HG03066 (cell line): Measurements from ENCODE around the gene CPTP.
A peak's percentile ranks its signal among the peaks of the same experiment; 100 is the strongest.
"Not testable (repeated sequence)": the region's sequence is repeated elsewhere in the genome, so short reads cannot be mapped to it uniquely, and the experiment has no call there.

Experiments used
- ATAC-seq: cut with Tn5 transposase; IDR thresholded peaks from one replicate; pipeline ENCODE4 v1.9.1; 2021; ENCODE audit warnings: low read depth; ENCODE audit not compliant: unreplicated experiment

Gene CPTP

DNA sequence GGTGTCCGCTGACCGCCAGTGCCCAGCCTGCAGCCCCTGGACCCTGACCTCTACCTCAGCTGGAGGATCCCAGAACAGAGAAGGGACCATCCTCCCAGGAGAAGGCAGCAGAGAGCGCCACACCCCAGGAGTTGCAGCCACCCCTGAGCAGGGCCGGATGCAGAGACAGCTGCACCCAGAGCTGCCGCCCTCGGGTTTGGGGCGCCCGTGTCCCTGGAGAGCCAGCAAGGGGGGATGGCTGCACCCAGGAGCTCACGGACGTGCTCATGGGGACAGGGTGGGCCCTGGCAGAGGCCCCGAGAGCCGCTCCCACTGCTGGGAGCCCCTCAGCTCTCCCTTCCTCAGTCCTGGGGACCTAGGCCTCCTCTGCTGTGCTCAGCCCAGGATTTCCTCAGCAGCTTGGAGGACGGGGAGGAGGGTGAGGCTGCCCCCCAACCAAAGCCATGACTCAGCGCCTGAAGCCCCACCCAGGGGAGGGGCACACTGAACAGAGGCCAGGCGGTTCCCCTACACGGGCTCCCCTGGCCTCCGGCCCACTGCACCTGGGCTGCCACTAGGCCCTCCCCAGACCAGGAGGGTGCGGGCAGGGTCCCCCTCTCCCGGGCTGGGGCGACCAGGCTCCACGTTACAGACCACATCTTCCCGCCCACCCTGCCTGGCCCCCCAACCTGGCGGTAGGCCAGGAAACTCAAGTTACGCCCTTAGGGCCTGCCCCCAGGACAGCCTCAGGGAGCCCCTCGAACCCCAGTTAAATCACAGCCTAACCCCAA, 19.1 kb upstream of the CPTP start:
- no peak for ATAC-seq

DNA sequence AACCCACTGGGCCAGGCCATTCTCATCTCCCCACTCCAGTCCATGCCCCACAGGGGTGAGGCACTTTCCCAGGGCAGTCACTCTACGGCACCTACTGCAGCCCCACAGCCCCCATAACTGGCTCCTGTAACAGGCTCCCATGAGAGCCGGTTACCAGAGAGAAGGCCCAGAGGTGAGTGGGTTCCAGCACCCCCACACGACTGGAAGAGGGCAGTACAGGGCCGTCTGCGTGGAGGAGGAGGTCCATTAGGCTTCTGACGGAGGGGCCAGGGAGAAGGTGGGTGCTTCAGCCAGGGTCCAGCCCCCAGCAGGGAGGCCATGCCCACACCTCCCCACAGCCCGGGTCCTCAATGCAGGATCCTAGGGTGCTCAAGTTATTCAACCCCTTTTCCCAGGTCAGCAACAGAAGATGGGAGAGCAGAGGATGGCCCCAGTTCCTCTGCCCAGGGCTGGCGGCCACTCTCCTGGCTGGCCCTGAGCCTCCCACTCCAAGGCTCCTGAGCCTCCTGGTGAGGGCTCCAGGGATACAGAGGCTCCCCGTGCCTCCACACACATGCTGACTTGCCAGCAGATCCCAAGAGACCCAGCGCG, 18.4 kb upstream of the CPTP start:
- ATAC-seq: no peak

DNA sequence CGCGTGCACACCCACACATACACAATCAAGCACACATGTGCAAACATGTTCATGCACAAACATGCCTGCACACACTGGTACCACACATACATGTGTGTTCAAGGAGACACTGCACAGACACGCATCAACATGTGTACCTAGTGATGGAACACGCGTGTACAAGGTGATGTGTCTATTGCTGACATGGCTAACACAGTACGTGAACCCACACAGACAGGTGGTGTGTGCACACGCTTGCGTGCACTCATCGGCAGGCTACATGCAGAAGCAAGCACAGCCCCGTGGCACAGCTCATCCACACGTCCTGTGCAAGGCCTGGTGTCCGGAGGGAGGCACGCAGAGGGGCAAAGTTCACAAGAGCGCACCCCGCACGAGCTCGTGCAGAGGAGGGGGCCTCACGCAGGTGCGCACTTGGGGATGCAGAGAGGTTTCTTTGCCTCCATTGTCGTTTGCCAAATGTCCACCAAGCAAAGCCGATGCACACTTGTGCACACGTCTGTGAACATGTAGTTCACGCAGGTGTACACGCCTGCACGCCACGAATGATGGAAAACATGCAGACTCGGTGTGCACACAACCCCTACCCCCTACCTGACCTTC, 17.8 kb upstream of the CPTP start:
- no peak for ATAC-seq

DNA sequence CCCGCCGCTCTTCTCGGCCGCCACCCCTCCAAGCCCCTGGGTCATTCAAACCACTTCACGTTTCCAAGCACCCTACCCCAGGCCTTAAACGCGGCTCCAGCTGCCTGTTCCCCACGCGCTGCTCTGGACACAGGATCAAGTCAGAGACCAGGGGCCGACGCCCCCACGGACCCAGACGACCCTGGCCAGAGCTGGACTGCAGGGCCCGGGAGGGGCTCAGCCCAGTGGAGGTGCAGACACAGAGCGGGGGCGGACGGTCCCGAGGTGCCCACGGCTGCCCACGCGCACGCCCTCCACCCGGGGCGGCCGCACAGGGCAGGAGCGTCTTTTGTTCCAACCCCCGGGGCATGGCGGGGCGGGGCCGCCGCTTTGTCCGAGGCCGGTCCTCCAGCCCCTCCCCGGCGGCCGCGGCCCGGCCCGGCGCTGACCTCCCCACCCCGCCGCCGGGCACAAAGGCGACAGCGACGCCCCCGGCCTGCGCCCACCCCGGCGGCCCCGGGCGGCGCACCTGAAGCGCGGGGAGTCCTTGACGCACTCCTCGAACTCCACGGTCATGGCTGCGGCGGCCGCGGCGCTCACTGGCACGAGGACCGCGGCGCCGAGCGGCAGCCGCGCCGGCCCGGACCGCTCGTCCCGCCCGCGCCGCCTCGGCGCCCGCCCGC, 17.2 kb upstream of the CPTP start:
- ATAC-seq: peak; percentile 2

DNA sequence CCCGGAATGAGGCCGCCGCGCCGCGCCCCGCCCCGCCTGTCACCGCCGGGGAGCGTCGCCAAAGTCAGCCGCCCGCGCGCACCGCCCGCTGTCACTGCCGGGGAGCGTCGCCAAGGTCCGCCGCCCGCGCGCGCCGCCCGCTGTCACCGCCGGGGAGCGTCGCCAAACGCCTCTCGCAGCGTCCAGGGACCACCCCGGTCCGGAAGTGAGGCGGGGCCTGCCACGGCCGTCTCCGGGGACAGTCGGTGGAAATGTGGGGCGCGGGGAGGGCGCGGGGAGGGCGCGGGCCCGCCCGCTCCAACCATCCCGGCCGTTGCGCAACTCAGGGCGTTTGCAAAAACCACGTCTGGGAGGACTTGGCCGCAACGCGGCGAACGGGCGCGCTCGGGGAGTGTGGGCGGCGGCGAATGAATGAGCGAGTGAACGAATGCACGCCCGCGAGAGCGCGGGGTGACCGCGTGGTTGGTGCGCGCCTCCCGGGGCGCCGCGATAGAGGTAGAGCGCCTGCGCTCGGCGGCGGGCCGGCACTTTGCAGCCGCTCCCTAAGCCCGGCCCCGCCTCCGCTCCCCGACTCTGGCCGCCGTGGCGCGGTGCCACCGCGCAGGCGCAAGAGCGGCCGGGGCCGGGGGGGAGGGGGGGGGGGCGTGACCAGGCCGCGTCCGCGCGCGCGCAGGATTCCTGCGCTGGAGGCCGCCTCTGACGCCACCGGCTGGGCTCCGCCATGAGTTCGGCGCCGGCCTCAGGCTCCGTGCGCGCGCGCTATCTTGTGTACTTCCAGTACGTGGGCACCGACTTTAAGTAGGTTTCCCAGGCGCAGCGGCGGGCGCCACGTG, 16.5 kb upstream of the CPTP start, which contains the start of the genes ACAP3 and PUSL1:
TSS of gene ACAP3 (minus strand) at position 8 of the 833 bp plus-strand sequence. CDS start 115 bp downstream, outside the sequence.
TSS of gene PUSL1 (plus strand) at position 675 of the 833 bp plus-strand sequence. CDS start at position 722, 47 bp downstream.
- ATAC-seq: peak; percentile 57

DNA sequence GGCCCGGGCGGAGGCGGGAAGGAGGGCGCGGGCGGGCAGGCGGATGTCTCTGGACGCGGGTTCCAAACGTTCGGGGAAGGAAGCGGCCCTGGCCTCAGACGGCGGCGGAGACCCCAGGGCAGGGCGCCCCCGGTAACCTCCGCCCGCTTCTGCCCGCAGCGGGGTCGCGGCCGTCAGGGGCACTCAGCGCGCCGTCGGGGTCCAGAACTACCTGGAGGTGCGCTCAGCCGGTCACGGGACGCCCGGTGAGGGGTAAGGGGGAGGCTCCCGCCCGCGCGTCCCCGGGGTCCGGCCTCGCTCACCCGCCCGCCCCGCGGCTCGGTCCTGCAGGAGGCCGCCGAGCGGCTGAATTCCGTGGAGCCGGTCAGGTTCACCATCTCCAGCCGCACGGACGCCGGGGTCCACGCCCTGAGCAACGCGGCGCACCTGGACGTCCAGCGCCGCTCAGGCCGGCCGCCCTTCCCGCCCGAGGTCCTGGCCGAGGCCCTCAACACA, 15.8 kb upstream of the CPTP start:
- ATAC-seq: no peak

DNA sequence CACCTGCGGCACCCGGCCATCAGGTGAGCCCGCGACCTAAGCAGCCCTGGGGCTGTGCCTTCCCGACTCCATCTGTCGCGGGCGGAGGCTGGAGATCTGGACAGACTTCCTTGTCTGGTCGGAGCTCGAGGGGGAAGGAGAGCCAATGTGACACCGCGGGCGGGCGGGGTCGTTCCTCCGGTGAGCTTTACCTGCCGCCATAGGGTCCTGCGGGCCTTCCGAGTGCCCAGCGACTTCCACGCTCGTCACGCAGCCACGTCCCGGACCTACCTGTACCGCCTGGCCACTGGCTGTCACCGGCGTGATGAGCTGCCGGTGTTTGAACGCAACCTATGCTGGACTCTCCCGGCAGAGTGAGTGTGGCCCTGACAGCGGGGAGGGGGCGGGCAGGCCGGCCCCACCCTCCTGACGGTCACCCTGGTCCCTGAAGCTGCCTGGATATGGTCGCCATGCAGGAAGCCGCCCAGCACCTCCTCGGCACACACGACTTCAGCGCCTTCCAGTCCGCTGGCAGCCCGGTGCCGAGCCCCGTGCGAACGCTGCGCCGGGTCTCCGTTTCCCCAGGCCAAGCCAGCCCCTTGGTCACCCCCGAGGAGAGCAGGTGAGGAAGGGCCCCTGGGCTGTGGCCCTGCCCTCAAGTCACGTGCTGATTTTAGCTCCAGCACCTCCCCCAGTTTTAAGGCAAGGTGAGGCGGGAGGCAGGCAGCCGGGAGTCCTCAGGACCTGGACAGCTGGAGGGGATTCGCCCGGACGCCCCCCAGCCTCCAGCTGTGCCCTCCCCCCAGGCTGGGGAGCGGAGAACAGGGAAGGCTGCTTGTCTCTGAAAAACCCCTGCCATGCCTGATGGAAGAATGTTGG, 15.1 kb upstream of the CPTP start:
- ATAC-seq: no peak

DNA sequence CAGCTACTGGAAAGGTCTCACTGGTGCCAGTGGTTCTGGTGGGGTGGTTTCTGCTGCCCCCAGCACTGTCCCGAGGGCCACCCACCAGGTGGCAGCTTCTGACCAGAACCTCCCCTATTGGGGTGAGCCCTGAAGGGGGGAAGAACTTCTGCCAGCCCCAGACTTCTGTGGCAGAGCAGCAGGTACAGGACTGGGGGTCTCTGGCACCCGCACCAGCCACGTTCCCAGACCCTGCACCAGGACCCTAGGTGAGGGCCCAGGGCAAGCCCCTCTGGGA, 14.6 kb upstream of the CPTP start:
- ATAC-seq: no peak

DNA sequence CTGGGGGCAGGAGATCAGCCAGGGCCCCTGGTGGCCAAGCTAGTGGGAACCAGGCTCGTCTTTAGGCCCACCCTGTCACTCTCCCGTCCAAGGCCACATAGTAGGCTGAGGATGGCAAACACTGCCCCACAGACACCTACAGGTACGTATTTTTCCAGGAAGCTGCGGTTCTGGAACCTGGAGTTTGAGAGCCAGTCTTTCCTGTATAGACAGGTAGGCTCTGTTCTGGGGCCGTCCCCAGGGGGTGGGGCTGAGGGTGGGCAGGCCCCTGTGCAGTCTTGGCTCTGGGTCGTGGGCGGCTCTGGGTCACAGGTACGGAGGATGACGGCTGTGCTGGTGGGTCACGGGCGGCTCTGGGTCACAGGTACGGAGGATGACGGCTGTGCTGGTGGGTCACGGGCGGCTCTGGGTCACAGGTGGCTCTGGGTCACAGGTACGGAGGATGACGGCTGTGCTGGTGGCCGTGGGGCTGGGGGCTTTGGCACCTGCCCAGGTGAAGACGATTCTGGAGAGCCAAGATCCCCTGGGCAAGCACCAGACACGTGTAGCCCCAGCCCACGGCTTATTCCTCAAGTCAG, 14.0 kb upstream of the CPTP start:
- ATAC-seq: no peak

DNA sequence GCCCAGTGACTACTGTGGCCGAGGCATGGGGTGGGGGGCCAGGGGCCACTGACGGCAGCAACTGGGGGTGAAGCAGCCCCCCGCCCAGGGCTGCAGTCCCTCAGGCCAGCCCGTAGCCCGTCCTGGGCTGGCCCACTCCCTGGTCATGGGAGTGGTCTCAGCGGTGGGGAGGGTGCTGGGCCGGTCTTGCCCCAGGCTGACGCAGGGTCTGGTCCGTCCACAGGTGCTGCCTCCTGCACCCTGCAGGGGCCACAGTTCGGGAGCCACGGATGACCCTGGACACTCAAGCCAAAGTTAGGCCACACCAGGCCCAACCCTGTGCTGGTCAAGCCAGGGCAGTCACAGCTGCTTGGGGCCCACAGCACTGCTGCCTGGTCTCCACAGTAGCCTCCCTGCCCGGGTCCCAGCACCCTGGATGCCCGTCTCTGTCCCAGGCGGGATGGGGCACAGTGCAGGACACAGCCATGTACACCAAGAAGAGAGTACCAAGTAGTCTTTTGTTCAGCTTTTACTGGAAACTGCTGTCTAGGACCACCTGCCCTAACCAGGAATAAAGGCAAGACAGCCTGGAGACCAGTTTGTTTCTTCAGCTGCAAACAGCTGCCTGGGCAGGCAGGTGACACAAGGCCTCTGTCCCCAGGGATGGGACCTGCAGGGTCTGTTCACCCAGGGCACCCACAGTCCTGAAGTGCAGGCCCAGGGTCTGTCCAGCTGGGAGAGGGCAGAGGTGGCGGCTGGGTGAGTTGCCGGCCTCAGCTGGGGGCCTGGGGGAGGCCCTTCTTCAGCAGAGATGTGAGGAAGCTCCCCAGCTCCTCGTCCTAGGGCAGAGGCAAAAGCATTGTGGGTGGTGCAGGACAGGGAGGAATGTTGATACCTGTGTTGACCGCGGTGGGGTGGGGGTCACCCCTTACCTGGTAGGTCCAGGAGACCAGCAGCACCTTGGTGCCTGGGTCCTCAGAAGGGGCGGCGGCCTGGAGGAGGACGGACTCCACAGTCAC, 13.2 kb upstream of the CPTP start:
- no peak for ATAC-seq

DNA sequence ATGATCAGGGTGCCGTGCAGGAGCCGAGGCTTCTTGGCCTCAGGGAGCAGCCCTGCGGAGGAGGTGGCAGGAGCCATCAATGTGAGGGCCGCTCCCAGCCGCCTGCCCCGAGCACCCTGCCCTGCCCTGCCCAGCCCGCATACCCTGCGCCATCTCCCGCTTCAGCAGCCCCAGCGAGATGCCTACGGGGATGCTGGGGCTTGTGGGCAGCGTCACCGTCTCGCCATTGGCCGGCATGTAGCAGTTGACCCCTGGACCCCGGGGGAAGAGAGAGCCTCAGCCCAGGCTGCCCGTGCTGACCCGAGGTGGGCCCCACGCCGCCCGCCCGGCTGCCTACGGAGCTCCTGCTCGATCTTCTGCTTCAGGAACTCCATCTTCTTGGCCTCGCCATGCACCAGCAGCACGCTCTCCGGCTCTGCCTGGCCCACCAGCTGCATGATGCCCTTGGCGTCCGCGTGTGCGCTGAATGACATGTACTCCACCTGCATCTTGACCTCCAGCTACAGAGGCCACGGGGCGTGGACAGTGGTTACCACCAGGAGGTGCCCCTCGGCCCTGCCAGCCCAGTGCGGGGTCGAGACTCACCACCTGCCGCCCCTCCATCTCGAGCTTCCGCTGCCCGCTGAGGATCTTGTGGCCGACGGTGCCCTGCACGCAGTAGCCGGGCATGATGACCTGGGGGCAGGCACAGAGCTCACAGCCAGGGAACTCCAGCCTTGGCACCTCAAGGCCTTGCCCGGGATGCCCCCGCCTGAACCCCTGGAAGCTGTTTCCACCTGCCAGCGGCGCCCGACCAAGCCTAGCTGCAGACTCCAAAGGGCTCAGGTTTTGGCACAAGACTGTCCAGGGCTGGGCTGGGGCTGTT, 11.9 kb upstream of the CPTP start:
- ATAC-seq: no peak

DNA sequence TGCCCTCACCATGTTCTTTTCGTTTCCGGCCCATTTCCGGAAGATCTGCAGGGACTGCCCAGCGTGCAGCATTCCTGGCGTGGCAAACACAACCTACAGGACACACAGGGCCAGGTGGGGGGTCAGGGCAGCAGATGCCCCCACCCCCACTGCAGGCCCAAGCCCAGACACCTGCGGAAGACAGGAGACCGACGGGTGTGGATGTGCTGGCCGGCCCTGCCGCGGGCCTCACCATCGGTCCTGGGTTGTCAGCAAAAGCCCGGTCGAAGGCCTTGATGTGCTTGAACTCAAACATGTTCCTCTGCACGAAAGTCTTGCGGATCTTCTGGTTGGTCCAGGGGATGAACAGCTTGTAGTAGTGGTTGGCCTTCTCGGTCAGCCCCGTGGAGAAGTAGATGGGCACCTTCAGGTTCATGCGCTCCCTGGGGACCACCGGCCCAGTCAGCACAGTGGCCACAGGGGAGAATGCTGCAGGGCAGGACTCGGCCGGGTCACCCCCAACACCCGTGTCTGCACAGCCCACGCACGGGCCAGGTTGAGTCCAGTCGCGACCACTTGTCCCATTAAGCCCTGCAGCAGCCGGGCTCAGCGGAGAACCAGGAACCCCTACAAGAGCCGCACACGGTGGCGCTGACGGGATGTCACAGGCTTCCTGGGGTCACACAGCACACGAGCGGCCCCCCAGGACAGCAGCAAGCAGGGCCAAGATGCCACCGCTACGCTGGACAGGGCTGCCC, 10.9 kb upstream of the CPTP start:
- no peak for ATAC-seq

DNA sequence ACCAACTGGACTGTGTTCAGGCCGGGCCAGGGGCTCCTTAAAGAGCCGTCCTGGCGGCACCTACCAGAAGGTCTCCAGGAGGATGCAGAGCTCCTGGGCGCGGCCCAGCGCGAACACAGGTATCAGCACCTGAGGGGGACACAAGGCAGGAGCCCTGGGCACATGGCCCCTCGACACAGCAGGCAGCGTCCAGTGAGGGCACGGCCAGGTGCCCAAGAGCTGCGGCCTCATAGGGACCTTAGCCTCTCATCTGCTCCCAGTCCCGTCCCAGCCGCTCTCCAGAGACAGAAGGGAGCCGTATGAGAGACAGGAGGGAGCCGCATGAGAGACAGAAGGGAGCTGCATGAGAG, 10.4 kb upstream of the CPTP start:
- ATAC-seq: no peak

DNA sequence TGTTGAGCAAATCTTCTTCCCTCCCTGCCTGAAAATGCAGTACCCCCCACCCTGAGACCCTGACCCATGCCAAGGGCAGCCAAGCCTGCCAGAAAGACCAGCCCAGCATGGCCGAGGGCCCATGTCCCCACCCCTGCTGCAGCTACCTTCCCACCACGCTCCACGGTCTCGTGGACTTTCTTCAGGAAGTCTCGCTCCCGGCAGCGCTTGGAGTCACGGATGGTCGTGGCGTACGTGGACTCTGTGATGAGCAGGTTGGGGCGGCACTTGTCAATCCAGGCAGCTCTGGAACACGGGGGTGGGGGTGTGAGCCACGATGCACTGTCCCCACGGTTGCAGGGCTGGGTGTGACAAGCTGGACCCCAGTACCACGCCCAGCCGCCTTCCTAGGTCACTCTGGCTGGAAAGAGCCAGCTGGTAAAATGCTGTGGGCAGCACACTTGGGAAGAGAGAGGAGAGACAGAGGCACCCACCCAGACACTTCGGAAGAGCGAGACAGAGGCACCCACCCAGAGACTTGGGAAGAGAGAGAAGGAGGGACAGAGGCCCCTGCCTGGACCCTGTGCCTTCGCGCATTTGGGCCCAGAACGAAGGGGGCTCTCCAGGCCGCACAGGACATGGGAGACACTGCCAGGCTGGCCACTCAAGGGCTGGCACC, 9.8 kb upstream of the CPTP start:
- no peak for ATAC-seq

DNA sequence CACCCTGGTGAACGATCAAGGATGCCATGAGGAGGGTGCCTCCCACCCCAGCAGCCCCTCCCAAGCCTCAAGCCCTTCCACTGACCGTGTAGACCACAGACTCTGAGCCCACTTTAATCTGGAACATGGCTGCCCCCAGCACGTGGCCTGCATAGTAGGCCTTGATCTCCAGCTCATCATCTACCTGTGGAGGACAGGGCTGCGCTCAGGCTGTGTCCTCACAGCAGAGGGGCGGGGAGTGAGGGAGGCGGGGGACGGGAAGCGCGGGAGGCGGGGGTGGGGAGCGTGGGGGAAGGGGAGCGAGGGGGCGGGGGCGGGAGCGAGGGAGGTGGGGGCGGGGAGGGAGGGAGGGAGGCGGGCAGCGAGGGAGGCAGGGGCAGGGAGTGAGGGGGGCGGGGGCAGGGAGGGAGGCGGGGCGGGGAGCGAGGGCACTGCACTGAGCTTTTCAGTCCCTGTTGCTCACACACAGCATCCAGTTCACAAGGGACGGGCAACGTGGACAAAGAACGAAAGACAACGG, 9.1 kb upstream of the CPTP start:
- ATAC-seq: no peak

DNA sequence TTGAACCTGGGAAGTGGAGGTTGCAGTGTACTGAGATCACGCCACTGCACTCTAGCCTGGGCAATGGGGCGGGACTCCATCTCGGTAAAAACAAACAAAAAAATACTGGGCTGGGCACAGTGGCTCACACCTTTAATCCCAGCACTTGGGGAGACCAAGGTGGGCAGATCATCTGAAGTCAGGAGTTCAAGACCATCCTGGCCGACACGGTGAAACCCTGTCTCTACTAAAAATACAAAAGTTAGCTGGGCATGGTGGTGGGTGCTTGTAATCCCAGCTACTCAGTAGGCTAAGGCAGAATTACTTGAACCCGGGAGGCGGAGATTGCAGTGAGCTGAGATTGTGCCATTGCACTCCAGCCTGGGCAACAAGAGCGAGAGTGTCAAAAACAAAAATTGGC, 8.4 kb upstream of the CPTP start:
- not testable (repeated sequence) for ATAC-seq
